HCT116 (cell line): ENCODE measurements around the gene SNX9. TPM values are rescaled to one million over a fixed set of nuclear protein-coding genes. Genes with fewer than 3 reads are reported as not detected.

Experiments
- ATAC-seq: fragments of 200-7000 bp; cut with Tn5 transposase; 2 replicates; pipeline ENCODE4 v1.9.1; 2020; ENCODE audit warnings: mild to moderate bottlenecking, moderate library complexity
- BruUV-seq: library from RNA; stranded (reverse); fragments of 400-500 nt; replicated peaks from 2 replicates; lab custom pipeline; 2021; lab: Mats Ljungman, UMichigan
- CTCF ChIA-PET: fragments of 300-600 bp; sonication (Branson Sonifier 250); formaldehyde crosslinking; loops from one replicate; lab custom pipeline; 2021; ENCODE audit warnings: antibody characterized with exemption; lab: Charles Lee
- POLR2A ChIA-PET: fragments of 300-600, 350-600 bp; sonication (Branson Sonifier 250); formaldehyde crosslinking; loops from one replicate; lab custom pipeline; 2021; ENCODE audit warnings: antibody characterized with exemption; lab: Charles Lee
- RAD21 ChIA-PET, 2 experiments: fragments of 300-600 bp; sonication (Branson Sonifier 250); formaldehyde crosslinking; loops; one replicate each; lab custom pipeline; 2023; ENCODE audit warnings: low total read pairs in 2 of 2; ENCODE audit not compliant: uncharacterized antibody in 2 of 2, unreplicated experiment in 2 of 2, low non-redundant PET in 1 of 2; lab: Charles Lee
- DNase-seq: peaks from one replicate; pipeline ENCODE4 v3.0.0-alpha.2; 2010; ENCODE audit warnings: low read depth, low spot score
- H2AFZ ChIP-seq: fragments of 200-600 bp; shearing (Covaris generic), sonication (generic); 2 replicates; pipeline ENCODE4 v1.6.1; 2017; ENCODE audit warnings: low read depth, mixed run types, mixed read lengths, antibody characterized with exemption, low read length; ENCODE audit not compliant: poor library complexity, severe bottlenecking
- H3K27ac ChIP-seq: 2 replicates; pipeline ENCODE4 v1.5.1; 2012; ENCODE audit warnings: low read depth, low read length
- H3K27me3 ChIP-seq: fragments of 200-600 bp; sonication (generic); 2 replicates; pipeline ENCODE4 v1.6.1; 2016; ENCODE audit warnings: mixed run types, low read length, mixed read lengths; ENCODE audit not compliant: insufficient read depth
- H3K36me3 ChIP-seq, 2 experiments: fragments of 200-500 bp in 1 of 2; fragments of 200-600 bp in 1 of 2; sonication (Bioruptor generic) in 1 of 2; sonication (generic) in 1 of 2; 2 replicates each; pipeline versions ENCODE4 v1.5.1 to v1.6.1; 2014 to 2016; ENCODE audit warnings: low read length in 2 of 2, inconsistent platforms in 1 of 2, mixed read lengths in 1 of 2, mixed run types in 1 of 2; ENCODE audit not compliant: insufficient read depth in 2 of 2, control insufficient read depth in 1 of 2
- H3K4me1 ChIP-seq, 2 experiments: fragments of 200-600 bp in 1 of 2; sonication (generic) in 1 of 2; 2 replicates each; pipeline versions ENCODE4 v1.5.1 to v1.6.1; 2012 to 2017; ENCODE audit warnings: low read length in 2 of 2, inconsistent platforms in 1 of 2, mild to moderate bottlenecking in 1 of 2, mixed read lengths in 1 of 2, mixed run types in 1 of 2, moderate library complexity in 1 of 2; ENCODE audit not compliant: insufficient read depth in 2 of 2, control insufficient read depth in 1 of 2
- H3K4me2 ChIP-seq: fragments of 200-600 bp; sonication (generic); 2 replicates; pipeline ENCODE4 v1.6.1; 2017; ENCODE audit warnings: mixed run types, low read length, mixed read lengths
- H3K4me3 ChIP-seq, 2 experiments: fragments of 200-600 bp in 1 of 2; sonication (generic) in 1 of 2; replicated peaks in 1 of 2; 2 replicates each; pipeline ENCODE4 v1.5.1; 2011 to 2016; ENCODE audit warnings: low read length in 2 of 2, control low read depth in 1 of 2, low read depth in 1 of 2, mild to moderate bottlenecking in 1 of 2, mixed read lengths in 1 of 2, mixed run types in 1 of 2
- H3K79me2 ChIP-seq: fragments of 200-600 bp; sonication (generic); 2 replicates; pipeline ENCODE4 v1.6.1; 2017; ENCODE audit warnings: mild to moderate bottlenecking, mixed run types, low read length, moderate library complexity, mixed read lengths; ENCODE audit not compliant: insufficient read depth
- H3K9ac ChIP-seq: fragments of 200-600 bp; sonication (generic); 2 replicates; pipeline ENCODE4 v1.6.1; 2016; ENCODE audit warnings: low read length, mixed read lengths
- H3K9me2 ChIP-seq: fragments of 200-600 bp; sonication (generic), shearing (Covaris generic); 2 replicates; pipeline ENCODE4 v1.6.1; 2017; ENCODE audit warnings: mixed run types, mild to moderate bottlenecking, moderate library complexity; ENCODE audit not compliant: insufficient read depth
- H3K9me3 ChIP-seq, 2 experiments: fragments of 200-500 bp in 1 of 2; fragments of 200-600 bp in 1 of 2; sonication (Bioruptor generic) in 1 of 2; sonication (generic) in 1 of 2; 2 replicates each; pipeline ENCODE4 v1.6.1; 2014 to 2017; ENCODE audit warnings: low read length in 2 of 2, mixed read lengths in 2 of 2, inconsistent platforms in 1 of 2, low read depth in 1 of 2, mild to moderate bottlenecking in 1 of 2, mixed run types in 1 of 2, moderate library complexity in 1 of 2; ENCODE audit not compliant: control insufficient read depth in 1 of 2, insufficient read depth in 1 of 2
- H4K20me1 ChIP-seq: fragments of 200-600 bp; sonication (generic), shearing (Covaris generic); 2 replicates; pipeline ENCODE4 v1.6.1; 2017; ENCODE audit warnings: mixed run types, mild to moderate bottlenecking, moderate library complexity; ENCODE audit not compliant: insufficient read depth
- CBX3 ChIP-seq: IDR thresholded peaks from 2 replicates; pipeline ENCODE4 v1.6.1; 2012; ENCODE audit warnings: low read depth
- CEBPB ChIP-seq: IDR thresholded peaks from 2 replicates; pipeline ENCODE4 v1.6.1; 2012; ENCODE audit warnings: low read depth
- CTCF ChIP-seq, 3 experiments: fragments of 200-600 bp in 1 of 3; sonication (generic) in 1 of 3; IDR thresholded peaks in 2 of 3; conservative IDR thresholded peaks in 1 of 3; 2 replicates each; pipeline ENCODE4 v1.5.1; 2012 to 2017; ENCODE audit warnings: low read depth in 2 of 3, low read length in 2 of 3, antibody characterized with exemption in 1 of 3, borderline replicate concordance in 1 of 3, control low read depth in 1 of 3, mild to moderate bottlenecking in 1 of 3, mixed read lengths in 1 of 3, mixed run types in 1 of 3, moderate library complexity in 1 of 3; ENCODE audit not compliant: insufficient read depth in 1 of 3
- ELF1 ChIP-seq: IDR thresholded peaks from 2 replicates; pipeline ENCODE4 v1.6.1; 2012; ENCODE audit warnings: low read depth, borderline replicate concordance
- EZH2phosphoT487 ChIP-seq: fragments of 200-600 bp; IDR thresholded peaks from 2 replicates; pipeline ENCODE4 v1.6.1; 2018; ENCODE audit warnings: antibody characterized with exemption, borderline replicate concordance
- FOSL1 ChIP-seq: IDR thresholded peaks from 2 replicates; pipeline ENCODE4 v1.6.1; 2012; ENCODE audit warnings: low read depth
- JUND ChIP-seq: IDR thresholded peaks from 2 replicates; pipeline ENCODE4 v1.6.1; 2012
- POLR2A ChIP-seq: IDR thresholded peaks from 2 replicates; pipeline ENCODE4 v1.7.0; 2011; ENCODE audit warnings: borderline replicate concordance; ENCODE audit not compliant: insufficient read depth, insufficient read length; ENCODE audit errors: extremely low read depth
- POLR2AphosphoS5 ChIP-seq: IDR thresholded peaks from 2 replicates; pipeline ENCODE4 v1.6.1; 2011; ENCODE audit warnings: mild to moderate bottlenecking, low read depth, low read length, moderate library complexity
- REST ChIP-seq: IDR thresholded peaks from 2 replicates; pipeline ENCODE4 v1.6.1; 2012; ENCODE audit warnings: low read depth
- SIN3A ChIP-seq: IDR thresholded peaks from 2 replicates; pipeline ENCODE4 v1.6.1; 2012; ENCODE audit warnings: low read depth
- TCF7L2 ChIP-seq: IDR thresholded peaks from 2 replicates; pipeline ENCODE4 v1.7.0; 2011; ENCODE audit warnings: borderline replicate concordance, inconsistent platforms; ENCODE audit not compliant: insufficient read depth, insufficient read length; ENCODE audit errors: extremely low read depth
- YY1 ChIP-seq: IDR thresholded peaks from 2 replicates; pipeline ENCODE4 v1.6.1; 2011; ENCODE audit warnings: low read length, low read depth, moderate library complexity, mild to moderate bottlenecking; ENCODE audit not compliant: insufficient replicate concordance; ENCODE audit errors: extremely low read depth
- ZFX ChIP-seq: fragments of 450-650 bp; IDR thresholded peaks from 2 replicates; pipeline ENCODE4 v1.6.1; 2017
- intact Hi-C: fragments of 100-400 bp; cut with micrococcal nuclease; formaldehyde crosslinking; loops from 2 replicates; pipeline ENCODE4 v1.10.0; 2022
- total RNA-seq: library from RNA; stranded (reverse); gene quantifications from one replicate; pipeline ENCODE4 v1.2.1, GENCODE V29; 2021; ENCODE audit not compliant: unreplicated experiment

The SNX9 gene
- total RNA-seq, 1 experiment from 2014 or later = 42.5 TPM

- TF ChIP-seq FOSL1 (no peak), ZFX (no peak), CEBPB (no peak)
These were observed 105.4 kb downstream of the SNX9 start (continued) for GRCh38 chr6:157928428-157928827.

GRCh38 chr6:157929076-157929475, 106.0 kb downstream of the SNX9 start:
- H3K27ac ChIP-seq = no peak overlapping the region
- ATAC-seq = no peak
- DNase-seq = no peak
- H3K4me3 ChIP-seq = no peak overlapping the region
- H3K9me3 ChIP-seq = no peaks in the 10 kb centered on the region
- TF ChIP-seq REST (no peak), TCF7L2 (no peak), YY1 (no peak), CBX3 (no peak), EZH2phosphoT487 (no peak), POLR2AphosphoS5 (no peak), ELF1 (no peak), SIN3A (no peak), JUND (no peak), POLR2A (no peak), CTCF (IDR thresholded peaks at IDR 0.05 in 2 of 3, conservative IDR thresholded peaks at IDR 0.05 in 1 of 3; ENCODE audit: borderline replicate concordance in 1 of 3, insufficient read depth in 1 of 3, low read depth in 2 of 3, low read length in 2 of 3) (no peak)
- no peak overlapping the region for H3K4me2 ChIP-seq
- no peaks in the 10 kb centered on the region for H3K27me3 ChIP-seq
- CTCF ChIA-PET = no interaction called here
- H2AFZ ChIP-seq = no peak overlapping the region
- H4K20me1 ChIP-seq = no peaks in the 10 kb centered on the region
- H3K79me2 ChIP-seq = no peaks in the 10 kb centered on the region
- POLR2A ChIA-PET = no interaction called here
- peaks cover 20 to 32% of the 10 kb centered on the region in 2 experiments; a peak in 3 of 4 replicates for H3K36me3 ChIP-seq
- no peaks in the 10 kb centered on the region for H3K4me1 ChIP-seq
- intact Hi-C loops = no loop called here
- no peaks in the 10 kb centered on the region for H3K9me2 ChIP-seq
- no TSS peak for BruUV-seq
- RAD21 ChIA-PET = no interaction called here
- no peak overlapping the region for H3K9ac ChIP-seq
